GM18519 (cell line): ENCODE data around the gene TSHR.
A peak's percentile ranks its signal among the peaks of the same experiment; 100 is the strongest.
"Not testable (repeated sequence)": the region's sequence is repeated elsewhere in the genome, so short reads cannot be mapped to it uniquely, and the experiment has no call there.

Experiments used
- ATAC-seq: cut with Tn5 transposase; IDR thresholded peaks from one replicate; pipeline ENCODE4 v1.9.1; 2021; ENCODE audit warnings: mild to moderate bottlenecking, moderate library complexity; ENCODE audit not compliant: unreplicated experiment, low FRiP score

TSHR gene

DNA sequence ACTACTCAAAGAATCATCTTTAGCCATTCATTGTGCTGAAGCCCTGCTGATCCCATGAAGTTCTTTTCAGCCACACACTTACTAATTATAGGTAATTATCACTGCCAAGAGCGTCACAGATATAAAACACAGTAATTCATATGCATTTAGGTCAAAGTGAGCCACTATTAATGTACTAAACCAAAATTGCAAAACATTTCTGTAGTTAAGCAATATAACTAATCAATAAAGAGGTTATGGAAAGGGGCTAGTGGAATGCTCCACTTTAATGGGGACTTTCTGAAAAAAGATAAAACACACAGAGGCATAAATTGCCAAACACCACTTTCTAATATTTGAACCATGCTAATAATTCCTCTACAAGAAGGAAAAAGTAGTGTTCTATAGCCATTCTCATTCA is 7.1 kb upstream of the TSHR start:
- ATAC-seq, result no peak

GRCh38 chr14:80951491-80951890 is 3.9 kb upstream of the TSHR start:
- no peak for ATAC-seq

DNA sequence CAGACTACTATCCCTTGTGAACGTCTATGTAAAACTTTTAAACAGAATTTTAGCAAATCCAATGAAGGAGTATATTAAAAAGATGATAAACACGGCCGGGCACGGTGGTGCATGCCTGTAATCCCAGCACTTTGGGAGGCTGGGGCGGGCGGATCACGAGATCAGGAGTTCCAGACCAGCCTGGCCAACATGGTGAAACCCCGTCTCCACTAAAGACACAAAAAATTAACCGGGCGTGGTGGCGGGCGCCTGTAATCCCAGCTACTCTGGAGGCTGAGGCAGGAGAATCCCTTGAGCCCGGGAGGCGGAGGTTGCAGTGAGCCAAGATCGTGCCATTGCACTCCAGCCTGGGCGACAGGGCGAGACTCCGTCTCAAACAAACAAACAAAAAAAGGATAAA is 2.2 kb upstream of the TSHR start:
- ATAC-seq, result not testable (repeated sequence)

GRCh38 chr14:80954687-80955299 is 628 bp upstream of the TSHR start:
- ATAC-seq, result no peak

DNA sequence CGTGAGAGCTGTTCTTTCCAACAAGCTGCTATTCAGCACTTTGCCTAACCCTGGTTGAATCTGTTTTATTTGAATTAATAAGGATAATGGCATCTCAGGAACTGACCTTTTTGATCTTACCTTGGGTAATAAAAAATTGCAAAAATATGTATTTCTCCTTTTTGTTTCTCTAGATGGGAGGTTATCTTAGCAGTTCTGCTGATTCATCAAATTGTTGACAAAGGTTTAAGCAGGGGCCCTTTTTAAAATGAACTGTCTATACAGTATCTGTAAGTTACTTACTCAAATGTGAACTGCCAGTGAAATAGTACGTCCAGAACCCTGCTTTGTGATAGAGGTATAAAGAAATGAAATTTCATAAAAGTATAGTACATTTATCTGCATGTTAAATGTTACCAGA is 681 bp downstream of the TSHR start:
- no peak for ATAC-seq

DNA sequence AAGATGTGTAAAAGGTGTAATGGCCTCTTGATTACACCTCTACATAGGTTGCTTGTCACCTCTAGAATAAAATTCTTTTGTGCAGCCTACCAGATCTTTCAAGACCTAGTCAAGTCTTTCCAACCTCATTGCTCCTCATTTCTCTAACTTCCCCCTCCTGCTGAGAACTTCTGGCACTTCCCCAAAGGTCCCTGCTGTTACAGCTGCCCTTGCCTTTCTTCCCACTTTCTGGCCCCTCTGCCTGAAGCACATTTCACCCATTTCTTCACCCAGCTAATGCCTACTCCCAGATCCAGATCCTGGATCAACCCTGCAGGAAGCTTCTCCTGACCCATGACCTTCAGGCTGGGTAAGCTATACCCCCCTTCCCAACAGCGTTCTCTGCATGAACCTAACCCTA is 1.5 kb downstream of the TSHR start:
- no peak for ATAC-seq

- ATAC-seq, result no peak
Measured at GRCh38 chr14:80957613-80958012, 2.2 kb downstream of the TSHR start.

DNA sequence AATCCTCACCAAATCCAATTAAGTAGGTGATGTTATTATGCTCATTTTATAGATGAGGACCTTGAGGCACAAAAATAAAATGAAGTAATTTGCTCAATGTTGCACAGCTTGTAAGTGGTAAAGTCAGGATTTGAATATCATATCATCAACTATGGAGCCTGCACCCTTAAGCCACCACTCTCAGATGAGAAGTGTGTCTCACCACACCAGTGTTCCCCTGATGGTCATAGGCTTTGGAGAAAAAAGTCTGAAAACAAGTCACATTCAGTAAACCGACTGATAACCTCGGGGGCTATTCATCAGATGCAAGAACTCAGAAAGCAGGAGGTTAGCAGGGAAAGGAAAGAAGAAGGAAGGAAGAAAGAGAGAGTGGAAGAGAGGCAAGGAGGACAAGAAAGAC is 2.8 kb downstream of the TSHR start:
- ATAC-seq, result no peak

DNA sequence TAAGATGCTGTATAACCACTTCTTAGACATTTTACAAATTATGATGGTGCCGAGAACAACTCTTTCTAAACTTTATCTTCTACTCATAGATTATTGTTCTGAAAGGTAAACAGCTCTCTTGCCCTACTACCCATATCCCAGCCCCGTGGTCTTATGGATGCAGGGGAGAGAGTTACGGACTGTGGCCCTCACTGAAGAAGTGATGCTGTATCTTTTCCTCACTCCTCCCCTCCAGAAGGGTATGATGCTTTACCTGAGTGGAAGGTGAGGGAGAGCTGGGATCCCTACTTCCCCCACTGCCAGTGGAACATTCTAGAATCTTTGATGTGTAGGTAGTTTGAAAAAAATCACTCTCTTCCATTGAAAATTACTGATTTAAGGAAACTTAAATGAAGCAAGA is 3.5 kb downstream of the TSHR start:
- no peak for ATAC-seq

- peak; percentile 98 for ATAC-seq
Measured at GRCh38 chr14:80959496-80959895, 4.1 kb downstream of the TSHR start.

DNA sequence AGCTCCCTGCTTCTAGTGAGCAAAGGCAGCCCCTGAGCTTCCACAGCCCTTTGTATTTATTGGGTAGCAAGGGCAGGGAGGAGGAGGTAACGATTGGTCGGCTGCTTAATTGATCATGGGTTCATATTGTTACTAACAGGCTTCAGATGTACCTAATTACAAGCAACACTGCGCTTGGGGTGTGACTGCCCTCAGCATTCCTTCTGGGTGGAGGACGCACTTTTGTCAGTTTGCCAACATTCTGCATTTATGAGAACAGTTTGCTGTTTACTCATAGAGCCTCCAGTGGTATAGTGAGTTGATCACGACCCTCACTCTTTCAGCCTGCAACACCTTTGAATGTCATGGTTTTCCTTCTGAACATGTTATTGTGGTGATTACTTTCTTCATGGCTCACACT is 9.6 kb downstream of the TSHR start:
- ATAC-seq, result no peak

DNA sequence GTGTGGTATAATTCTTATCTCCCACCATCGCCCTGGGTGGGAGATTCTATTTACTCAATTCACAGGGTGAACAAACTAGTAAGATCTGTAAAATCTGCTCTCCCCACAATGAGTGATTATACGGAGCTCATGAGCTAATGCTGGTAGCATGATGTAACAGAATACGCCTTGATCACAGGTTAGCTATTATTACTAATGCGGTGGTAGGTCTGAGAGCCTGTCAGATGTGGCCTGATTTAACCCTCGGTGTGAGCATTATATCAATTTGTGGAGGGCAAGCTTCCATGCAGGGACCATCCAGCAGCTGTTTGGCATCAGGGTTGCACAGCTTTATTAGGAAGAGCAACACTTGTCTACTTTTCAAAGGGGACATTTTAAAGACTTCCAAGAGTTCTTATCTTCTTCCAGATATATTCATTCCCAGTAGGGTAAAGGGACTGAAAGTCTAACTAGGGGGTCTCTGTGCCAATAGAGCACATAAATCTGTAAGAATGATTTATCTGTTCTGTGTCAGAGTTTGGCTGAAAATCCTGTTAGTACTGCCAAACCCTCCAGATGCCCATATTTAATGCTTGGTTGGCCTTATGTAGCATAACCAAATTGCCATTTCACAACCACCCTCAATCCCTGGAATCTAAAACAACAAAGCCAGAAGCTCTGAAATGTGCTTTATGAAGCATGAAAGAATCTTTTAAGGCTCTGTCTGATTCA is 18.7 kb downstream of the TSHR start:
- no peak for ATAC-seq

DNA sequence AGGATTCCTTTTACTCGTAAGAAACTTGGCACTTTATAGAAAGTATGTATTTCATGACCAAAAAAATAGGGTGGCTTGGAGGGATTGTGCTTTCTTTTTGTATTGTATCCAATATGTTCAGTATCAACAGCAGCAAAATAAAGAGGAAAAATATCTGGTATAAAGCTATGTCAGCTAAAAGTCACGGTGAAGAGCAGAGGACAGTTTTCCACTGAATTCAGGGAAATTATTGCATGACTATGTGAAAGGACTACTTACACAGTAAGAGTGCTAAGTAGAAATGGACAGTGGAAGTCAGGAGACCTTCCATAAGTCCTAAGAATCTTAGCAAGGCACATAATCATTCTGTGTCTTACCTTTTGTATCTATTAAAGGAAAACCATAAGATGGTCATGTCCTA is 19.3 kb downstream of the TSHR start:
- ATAC-seq, result no peak

DNA sequence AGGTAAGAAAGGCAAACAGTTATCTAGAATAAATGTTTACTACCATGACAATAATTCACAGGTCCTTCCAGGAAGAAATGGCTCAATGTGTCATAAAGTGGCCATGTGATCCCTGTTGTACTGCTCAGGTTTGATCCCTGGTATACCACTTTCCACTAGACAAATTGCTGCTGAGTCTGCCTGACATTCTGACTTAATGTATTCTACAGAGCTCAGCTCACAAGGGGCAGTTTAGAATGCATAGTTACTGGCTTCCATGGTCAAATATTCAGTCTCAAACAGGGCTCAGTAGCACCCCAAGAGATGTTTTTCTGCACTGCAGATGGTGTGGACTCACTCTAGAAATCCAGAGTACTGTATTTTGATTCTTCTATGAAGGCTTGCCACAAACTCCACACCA is 21.8 kb downstream of the TSHR start:
- peak; percentile 77 for ATAC-seq

- no peak for ATAC-seq
Measured at GRCh38 chr14:80978403-80978802, 23.0 kb downstream of the TSHR start.

DNA sequence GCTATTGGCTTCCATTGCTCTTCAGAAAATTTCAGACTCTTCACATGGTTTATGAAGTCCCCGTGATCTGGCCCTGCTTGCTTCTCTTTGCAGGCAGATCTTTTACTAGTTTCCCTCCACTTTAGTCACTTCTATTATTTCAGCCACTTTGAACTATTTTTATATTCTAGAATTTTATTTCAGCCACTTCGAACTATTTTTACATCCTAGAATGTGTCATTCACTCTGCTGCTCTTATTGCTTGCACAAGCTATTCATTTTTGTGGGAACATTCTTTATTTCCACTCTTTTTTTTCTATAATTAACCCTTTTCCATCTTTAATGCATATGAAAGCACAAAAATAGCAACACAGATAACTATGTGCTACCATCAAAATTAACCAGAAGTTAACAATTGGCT is 24.5 kb downstream of the TSHR start:
- ATAC-seq, result no peak

- no peak for ATAC-seq
Measured at GRCh38 chr14:80981156-80981555, 25.7 kb downstream of the TSHR start.

DNA sequence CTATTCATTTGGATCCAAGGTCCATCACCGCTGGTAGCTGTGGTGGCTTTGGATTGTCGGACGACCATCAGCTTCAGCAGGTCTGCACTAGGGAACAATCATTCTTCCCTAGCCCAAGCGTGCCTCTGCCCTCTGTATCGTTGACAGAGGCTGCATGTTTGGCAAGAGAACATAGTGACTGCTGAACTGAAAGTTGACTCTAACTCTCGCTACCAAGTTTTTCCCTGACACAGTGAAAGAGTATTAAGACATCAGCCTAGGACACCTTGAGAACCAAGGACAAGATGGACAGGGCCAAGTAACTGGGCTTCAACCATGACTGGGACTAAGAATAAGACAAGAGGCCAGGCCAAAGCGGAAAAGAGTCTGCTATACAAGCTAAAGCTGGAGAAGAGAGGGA is 26.3 kb downstream of the TSHR start:
- ATAC-seq, result no peak

DNA sequence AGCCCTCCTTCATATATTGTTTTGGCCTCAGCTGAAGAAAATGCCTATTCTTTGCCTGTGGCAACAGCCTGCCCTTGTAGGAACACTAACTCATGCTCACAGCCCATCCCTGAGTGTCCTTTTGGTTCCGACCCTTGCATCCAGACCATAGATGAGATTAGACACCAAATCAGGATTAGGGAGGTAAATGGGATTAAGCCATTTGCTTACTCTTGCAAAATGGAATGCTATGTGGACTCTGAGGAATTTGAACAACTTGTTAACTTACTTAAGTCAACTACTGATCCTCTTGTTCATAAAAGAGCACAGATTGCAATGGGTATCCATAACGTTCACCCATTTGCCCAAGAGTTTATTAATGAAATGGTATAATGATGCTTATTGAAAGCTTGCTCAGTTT is 27.3 kb downstream of the TSHR start:
- no peak for ATAC-seq

GRCh38 chr14:80987235-80988032 is 32.0 kb downstream of the TSHR start:
- peak; percentile 58 for ATAC-seq

DNA sequence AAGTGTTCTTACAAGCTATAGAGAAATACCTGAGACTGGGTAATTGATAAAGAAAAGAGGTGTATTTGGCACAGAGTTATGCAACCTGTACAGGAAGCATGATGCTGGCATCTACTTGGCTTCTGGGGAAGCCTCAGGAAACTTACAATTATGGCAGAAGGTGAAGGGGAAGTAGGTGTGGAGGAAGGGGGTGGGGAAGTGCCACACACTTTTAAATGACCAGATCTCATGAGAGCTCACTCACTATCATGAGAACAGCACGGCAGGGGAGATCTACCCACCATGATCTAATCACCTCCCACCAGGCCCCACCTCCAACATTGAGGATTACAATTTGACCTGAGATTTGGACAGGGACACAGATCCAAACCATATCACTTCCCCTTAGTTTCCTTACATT is 32.8 kb downstream of the TSHR start:
- no peak for ATAC-seq
